PFSK-1 (cell line): ENCODE results near the gene DNASE1L2.

Experiments used
- POLR2AphosphoS5 ChIP-seq: IDR thresholded peaks from 2 replicates; pipeline ENCODE4 v1.6.1; 2012; ENCODE audit warnings: low read depth, mild to moderate bottlenecking, control low read depth, low read length, moderate library complexity
- SIN3A ChIP-seq: IDR thresholded peaks from 2 replicates; pipeline ENCODE4 v1.6.1; 2012; ENCODE audit warnings: mild to moderate bottlenecking, low read length, moderate library complexity, borderline replicate concordance; ENCODE audit not compliant: insufficient read depth

- TF ChIP-seq SIN3A: no peak
- no peak for TF ChIP-seq POLR2AphosphoS5
Measured at GRCh38 chr16:2275476-2276367, 39.5 kb downstream of the DNASE1L2 start.
